Hepatic stellate cell (primary cell): ENCODE results near the gene NPY4R2.
"Not testable (repeated sequence)": the region's sequence is repeated elsewhere in the genome, so short reads cannot be mapped to it uniquely, and the experiment has no call there.

Experiments used
- DNase-seq: peaks from one replicate; pipeline ENCODE4 v3.0.0; 2011; ENCODE audit warnings: low spot score

NPY4R2 gene, protein sequence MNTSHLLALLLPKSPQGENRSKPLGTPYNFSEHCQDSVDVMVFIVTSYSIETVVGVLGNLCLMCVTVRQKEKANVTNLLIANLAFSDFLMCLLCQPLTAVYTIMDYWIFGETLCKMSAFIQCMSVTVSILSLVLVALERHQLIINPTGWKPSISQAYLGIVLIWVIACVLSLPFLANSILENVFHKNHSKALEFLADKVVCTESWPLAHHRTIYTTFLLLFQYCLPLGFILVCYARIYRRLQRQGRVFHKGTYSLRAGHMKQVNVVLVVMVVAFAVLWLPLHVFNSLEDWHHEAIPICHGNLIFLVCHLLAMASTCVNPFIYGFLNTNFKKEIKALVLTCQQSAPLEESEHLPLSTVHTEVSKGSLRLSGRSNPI

GRCh38 chr10:47918475-47918874 is at the start of gene NPY4R2:
TSS of gene NPY4R2 (plus strand) at chr10:47918662. CDS start at chr10:47921988, 3,326 bp downstream.
- not testable (repeated sequence) for DNase-seq

- DNase-seq: not testable (repeated sequence)
Measured at GRCh38 chr10:47870887-47871286, 47.6 kb upstream of the NPY4R2 start.

DNA sequence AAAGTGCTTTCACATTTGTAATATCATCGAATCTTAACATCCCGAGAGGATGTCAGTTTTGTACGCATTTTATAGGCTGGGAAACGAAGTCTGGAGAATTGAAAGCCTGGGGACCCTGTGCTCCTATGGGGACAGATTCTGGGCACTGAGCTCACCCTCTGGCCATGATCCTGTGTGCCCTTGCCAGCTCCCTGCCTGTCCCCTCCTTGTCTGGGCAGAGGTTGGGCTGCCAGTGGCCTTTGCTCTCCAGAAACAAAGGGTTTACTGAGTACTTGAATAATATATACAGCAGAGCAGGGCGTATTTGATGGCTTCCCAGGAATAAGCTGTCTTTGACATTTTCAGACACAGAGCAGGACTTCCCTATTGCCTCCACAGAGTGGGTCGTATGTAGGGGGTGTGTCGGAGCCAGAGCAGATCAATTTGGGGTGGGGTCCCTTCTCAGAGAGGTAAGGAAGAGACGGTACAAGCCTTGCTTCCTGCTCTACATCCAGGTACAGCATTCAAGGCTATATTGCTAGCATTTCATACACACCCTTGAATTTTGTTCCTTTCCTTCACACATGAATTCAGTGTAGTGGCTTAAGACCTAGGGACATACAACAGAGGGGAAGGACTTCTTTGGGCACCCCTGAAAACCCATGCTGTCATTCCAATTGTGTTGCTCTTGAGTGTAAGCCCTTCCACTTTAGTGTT is 46.8 kb upstream of the NPY4R2 start:
- DNase-seq: not testable (repeated sequence)

GRCh38 chr10:47872236-47872635 is 46.2 kb upstream of the NPY4R2 start:
- DNase-seq: not testable (repeated sequence)

- DNase-seq: not testable (repeated sequence)
Measured at GRCh38 chr10:47884239-47884638, 34.2 kb upstream of the NPY4R2 start.

- not testable (repeated sequence) for DNase-seq
Measured at GRCh38 chr10:47884934-47885333, 33.5 kb upstream of the NPY4R2 start.

GRCh38 chr10:47886356-47886755 is 32.1 kb upstream of the NPY4R2 start:
- DNase-seq: not testable (repeated sequence)

- not testable (repeated sequence) for DNase-seq
Measured at GRCh38 chr10:47886827-47887226, 31.6 kb upstream of the NPY4R2 start.

- not testable (repeated sequence) for DNase-seq
Measured at GRCh38 chr10:47890737-47891136, 27.7 kb upstream of the NPY4R2 start.

DNA sequence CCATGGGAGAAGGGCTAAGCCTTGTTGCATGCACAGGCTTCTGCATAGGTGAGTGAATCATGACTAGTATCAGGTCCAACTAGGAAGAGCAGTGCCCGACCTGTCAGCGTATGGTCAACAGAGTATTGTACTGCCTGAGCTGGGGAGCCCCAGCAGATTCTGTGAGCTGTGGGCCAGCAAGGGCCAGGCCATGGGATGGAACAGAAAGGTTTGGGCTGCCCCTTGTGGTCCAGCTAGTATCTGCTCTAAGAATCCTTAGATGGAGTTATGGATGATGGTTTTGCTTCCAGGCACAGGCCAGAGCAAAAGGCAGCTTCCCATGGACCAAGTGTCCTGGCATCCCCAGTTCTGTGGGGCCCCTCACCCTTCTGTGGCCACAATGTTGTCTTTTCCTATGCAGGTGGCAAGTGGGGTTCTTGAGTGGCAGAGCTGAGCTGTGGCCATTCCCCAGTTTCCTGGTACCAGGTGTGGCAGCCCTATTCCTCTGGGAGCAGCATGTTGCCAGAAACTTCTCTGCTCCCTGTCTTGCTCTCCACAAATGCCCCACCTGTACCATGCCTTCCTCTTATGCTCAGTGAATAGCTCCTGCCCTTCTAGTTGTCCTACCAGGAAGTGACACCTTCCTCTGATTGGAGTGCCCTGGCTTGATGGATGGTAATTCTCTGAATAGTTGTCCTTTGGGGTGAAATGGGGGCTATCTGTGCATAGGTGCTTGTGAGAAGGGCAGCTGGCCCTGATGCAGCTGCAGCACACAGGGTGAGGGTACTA is 25.8 kb upstream of the NPY4R2 start:
- DNase-seq: not testable (repeated sequence)

- not testable (repeated sequence) for DNase-seq
Measured at GRCh38 chr10:47894571-47894970, 23.9 kb upstream of the NPY4R2 start.

DNA sequence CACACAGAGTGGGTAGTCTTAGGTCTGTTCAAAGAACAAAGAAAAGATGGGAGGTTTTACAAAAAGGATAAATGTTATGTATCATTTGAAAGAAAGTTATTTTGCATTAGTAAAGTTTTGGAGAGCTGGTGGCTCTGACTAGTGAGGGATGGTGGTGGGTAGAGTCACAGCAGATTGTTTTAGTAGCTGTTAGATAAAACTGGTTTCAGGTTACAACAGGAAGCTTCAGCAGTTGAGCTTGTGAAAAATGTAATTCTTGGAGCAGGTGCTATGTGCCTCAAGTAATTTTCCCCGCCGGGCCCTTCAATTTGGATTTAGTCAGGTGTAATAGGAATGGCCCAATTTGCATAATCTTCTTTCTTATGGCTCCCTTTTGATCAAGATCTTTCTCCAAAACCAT is 20.6 kb upstream of the NPY4R2 start:
- DNase-seq: not testable (repeated sequence)

- DNase-seq: not testable (repeated sequence)
Measured at GRCh38 chr10:47909333-47909732, 9.1 kb upstream of the NPY4R2 start.

DNA sequence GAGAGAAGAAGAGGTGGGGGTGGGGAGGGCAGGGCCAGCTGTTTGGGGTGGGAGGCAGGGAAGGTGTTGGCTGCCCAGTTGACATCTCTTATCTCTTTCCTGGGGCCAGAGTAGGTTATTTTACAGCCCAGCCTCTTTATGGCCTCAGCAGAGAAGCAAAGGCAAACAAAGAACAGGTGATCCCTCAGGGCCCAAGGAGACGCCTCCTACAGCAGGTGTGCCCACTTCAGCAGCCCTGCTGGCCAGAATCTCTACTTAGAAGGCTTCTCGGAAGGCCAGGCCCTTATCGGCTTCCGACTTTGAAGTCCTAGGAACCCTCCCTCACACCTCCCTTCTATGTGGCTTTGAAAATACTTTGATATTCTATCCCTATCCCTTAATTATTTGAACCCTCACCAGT is 8.0 kb upstream of the NPY4R2 start:
- not testable (repeated sequence) for DNase-seq

GRCh38 chr10:47914052-47914451 is 4.4 kb upstream of the NPY4R2 start:
- not testable (repeated sequence) for DNase-seq

DNA sequence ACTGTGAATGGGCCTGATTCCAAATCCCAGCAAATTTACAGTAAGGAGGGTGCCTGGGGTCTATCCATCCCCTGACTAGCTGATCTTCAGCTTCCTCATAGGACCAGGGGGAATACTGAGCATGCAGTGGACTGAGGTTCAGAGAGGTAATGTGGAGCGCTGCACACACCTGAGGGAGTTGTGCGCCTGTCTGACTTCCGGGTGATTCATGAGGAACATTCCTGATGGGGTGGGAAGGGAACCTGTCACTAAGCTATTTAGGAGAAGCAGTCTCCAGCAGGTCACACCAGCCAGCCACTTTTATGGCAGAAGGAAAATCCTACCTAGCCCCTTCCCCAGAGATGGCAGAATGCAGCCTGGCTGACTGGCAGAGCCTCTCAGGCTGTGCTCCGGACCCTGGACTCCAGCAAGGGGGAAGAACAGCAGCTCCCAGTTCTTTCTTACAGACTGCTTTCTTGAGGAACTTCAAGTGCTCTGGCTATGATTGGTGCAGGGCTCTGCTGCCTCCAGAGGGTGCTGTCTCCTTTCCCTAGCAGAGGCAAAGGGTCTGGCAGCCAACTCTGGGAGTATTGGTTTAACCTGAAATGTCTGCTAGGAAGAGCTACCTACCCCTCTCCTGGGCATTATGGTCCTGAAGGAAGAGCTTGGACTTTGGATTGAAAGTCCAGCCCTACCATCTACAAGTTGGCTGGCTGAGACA is 2.5 kb upstream of the NPY4R2 start:
- DNase-seq: not testable (repeated sequence)

- not testable (repeated sequence) for DNase-seq
Measured at GRCh38 chr10:47920610-47921009, 2.1 kb downstream of the NPY4R2 start.

DNA sequence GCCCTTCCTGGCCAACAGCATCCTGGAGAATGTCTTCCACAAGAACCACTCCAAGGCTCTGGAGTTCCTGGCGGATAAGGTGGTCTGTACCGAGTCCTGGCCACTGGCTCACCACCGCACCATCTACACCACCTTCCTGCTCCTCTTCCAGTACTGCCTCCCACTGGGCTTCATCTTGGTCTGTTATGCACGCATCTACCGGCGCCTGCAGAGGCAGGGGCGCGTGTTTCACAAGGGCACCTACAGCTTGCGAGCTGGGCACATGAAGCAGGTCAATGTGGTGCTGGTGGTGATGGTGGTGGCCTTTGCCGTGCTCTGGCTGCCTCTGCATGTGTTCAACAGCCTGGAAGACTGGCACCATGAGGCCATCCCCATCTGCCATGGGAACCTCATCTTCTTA is 4.0 kb downstream of the NPY4R2 start:
- not testable (repeated sequence) for DNase-seq

GRCh38 chr10:47924628-47925027 is 6.2 kb downstream of the NPY4R2 start:
- not testable (repeated sequence) for DNase-seq

GRCh38 chr10:47927147-47927916 is 8.9 kb downstream of the NPY4R2 start:
- DNase-seq: not testable (repeated sequence)

- DNase-seq: not testable (repeated sequence)
Measured at GRCh38 chr10:47928225-47928624, 9.8 kb downstream of the NPY4R2 start.
